ENCODE measurements around the gene TIRAP.

GRCh38 chr11:126277322-126277721 lies 5.6 kb upstream of the TIRAP start:
- no peak for TF ChIP-seq EZH2phosphoT487 (IDR thresholded peaks at IDR 0.05; ENCODE audit: low read length)
- TF ChIP-seq, protein P1, sequence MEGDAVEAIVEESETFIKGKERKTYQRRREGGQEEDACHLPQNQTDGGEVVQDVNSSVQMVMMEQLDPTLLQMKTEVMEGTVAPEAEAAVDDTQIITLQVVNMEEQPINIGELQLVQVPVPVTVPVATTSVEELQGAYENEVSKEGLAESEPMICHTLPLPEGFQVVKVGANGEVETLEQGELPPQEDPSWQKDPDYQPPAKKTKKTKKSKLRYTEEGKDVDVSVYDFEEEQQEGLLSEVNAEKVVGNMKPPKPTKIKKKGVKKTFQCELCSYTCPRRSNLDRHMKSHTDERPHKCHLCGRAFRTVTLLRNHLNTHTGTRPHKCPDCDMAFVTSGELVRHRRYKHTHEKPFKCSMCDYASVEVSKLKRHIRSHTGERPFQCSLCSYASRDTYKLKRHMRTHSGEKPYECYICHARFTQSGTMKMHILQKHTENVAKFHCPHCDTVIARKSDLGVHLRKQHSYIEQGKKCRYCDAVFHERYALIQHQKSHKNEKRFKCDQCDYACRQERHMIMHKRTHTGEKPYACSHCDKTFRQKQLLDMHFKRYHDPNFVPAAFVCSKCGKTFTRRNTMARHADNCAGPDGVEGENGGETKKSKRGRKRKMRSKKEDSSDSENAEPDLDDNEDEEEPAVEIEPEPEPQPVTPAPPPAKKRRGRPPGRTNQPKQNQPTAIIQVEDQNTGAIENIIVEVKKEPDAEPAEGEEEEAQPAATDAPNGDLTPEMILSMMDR (IDR thresholded peaks at IDR 0.05; ENCODE audit: low read length), result no peak

All from MM.1S (cell line).